Measurements from ENCODE around the gene MRPS23. TPM values are rescaled to one million over a fixed set of nuclear protein-coding genes. Genes with fewer than 3 reads are reported as not detected.

Gene MRPS23
- total and polyA plus RNA-seq, 2 of the 4 experiments (the other 2 are of a cell fraction): 23.5 to 37.3 TPM

GRCh38 chr17:57833179-57833939 lies 16.5 kb downstream of the MRPS23 start:
- Histone ChIP-seq H4K8ac (ENCODE audit: low read depth in 2 of 2, low read length in 2 of 2) (no peak overlapping the region), H3K4ac (ENCODE audit: low read depth, low read length) (no peak overlapping the region; the same call in 1 of the 2 replicates), H2AK5ac (ENCODE audit: low read depth, low read length) (no peak overlapping the region), H4K5ac (ENCODE audit: low read depth, low read length) (no peak overlapping the region), H4K20me1 (ENCODE audit: insufficient read depth, low read length) (no peaks in the 10 kb centered on the region; the same call in 1 of the 2 replicates), H3K18ac (ENCODE audit: low read depth, low read length) (no peak overlapping the region), H3K4me1 (ENCODE audit: control insufficient read depth, insufficient read depth, low read length) (0 out of 2 replicates have a peak, but pooled peaks cover 2% of the 10 kb centered on the region), H2AFZ (replicated peaks; ENCODE audit: low read length, poor library complexity) (peak overlapping the region; percentile 92), H3K9me1 (ENCODE audit: insufficient read depth, low read length) (no peaks in the 10 kb centered on the region), H3K23ac (ENCODE audit: low read depth, low read length) (no peak overlapping the region; the same call in 1 of the 2 replicates), H3K4me3 (ENCODE audit: insufficient read depth, low read depth, low read length) (peak overlapping the region; percentile 58), H3K14ac (replicated peaks; ENCODE audit: low read depth, low read length) (no peak overlapping the region), H2AK9ac (replicated peaks; ENCODE audit: low read depth, low read length, poor library complexity) (peak overlapping the region; percentile 31), H2BK5ac (ENCODE audit: low read depth, low read length, poor library complexity, severe bottlenecking) (no peak overlapping the region), H4K91ac (ENCODE audit: insufficient read depth, low read depth, low read length) (no peak overlapping the region), H3K79me1 (ENCODE audit: low read depth in 1 of 2, low read length in 2 of 2) (no peaks in the 10 kb centered on the region), H3K56ac (ENCODE audit: extremely low read depth, insufficient read depth, low read length) (no peak overlapping the region), H3K4me2 (ENCODE audit: low read depth, low read length) (peak overlapping the region; percentile 96), H3K9ac (ENCODE audit: low read depth, low read length) (peak overlapping the region; percentile 59), H3K36me3 (ENCODE audit: control insufficient read depth, insufficient read depth, low read length) (no peaks in the 10 kb centered on the region), H3K9me3 (ENCODE audit: control insufficient read depth, insufficient read depth, low read length) (no peaks in the 10 kb centered on the region), H2BK15ac (ENCODE audit: low read depth, low read length) (no peak overlapping the region), H3K27ac (ENCODE audit: insufficient read depth, low read length) (no peak overlapping the region; the same call in 1 of the 2 replicates), H2BK120ac (ENCODE audit: low read depth, low read length) (no peak overlapping the region), H2BK20ac (ENCODE audit: low read depth, low read length) (no peak overlapping the region), H3K27me3 (ENCODE audit: control insufficient read depth, insufficient read depth, low read length) (no peaks in the 10 kb centered on the region)
- in situ Hi-C loops (cut with MboI; ENCODE audit: low sequenced_read_pairs): loop anchor here (5.0 kb wide), 1 partner anchor 706 kb away; no protein-coding TSS in a partner anchor
- CTCF ChIA-PET: interaction anchor here (0.5 to 1.6 kb wide), 20 partner anchors 12 to 710 kb away, joined by 3 to 6 read pairs (median 3); no protein-coding TSS in a partner anchor
- 0% methylated on average over 2 of the region's 13 CpGs; no CpG with 5 or more reads in 1 of the 2 experiments for WGBS, 2 experiments (ENCODE audit: extremely low coverage in 2 of 2, insufficient read length in 1 of 2)
- BruUV-seq (replicated peaks): no TSS peak
- peak; percentile 79 for TF ChIP-seq RAD21 (IDR thresholded peaks at IDR 0.05; ENCODE audit: low read length)
- no peak for TF ChIP-seq MXI1 (IDR thresholded peaks at IDR 0.05; ENCODE audit: borderline replicate concordance, low read depth, low read length)
- TF ChIP-seq NFE2L2 (IDR thresholded peaks at IDR 0.05; ENCODE audit: low read depth, low read length): no peak
- TF ChIP-seq RFX5 (IDR thresholded peaks at IDR 0.05; ENCODE audit: low read depth, low read length): no peak
- no peak for TF ChIP-seq MAFK (IDR thresholded peaks at IDR 0.05; ENCODE audit: low read depth, low read length)
- peak; percentile 67 for TF ChIP-seq SMC3 (IDR thresholded peaks at IDR 0.05; ENCODE audit: low read depth, low read length)
- no peak for TF ChIP-seq MAZ (IDR thresholded peaks at IDR 0.05; ENCODE audit: borderline replicate concordance, low read depth, low read length)
- peak; percentile 50; the same call in 1 of the 2 replicates for TF ChIP-seq CEBPB (IDR thresholded peaks at IDR 0.05; ENCODE audit: low read depth, low read length)
- TF ChIP-seq RCOR1 (IDR thresholded peaks at IDR 0.05; ENCODE audit: insufficient replicate concordance, low read length): no peak
- TF ChIP-seq CTCF (conservative IDR thresholded peaks at IDR 0.05; ENCODE audit: low read depth, low read length): peak; percentile 86
- TF ChIP-seq CHD1 (IDR thresholded peaks at IDR 0.05; ENCODE audit: low read depth, low read length): no peak
- intact Hi-C loops (cut with micrococcal nuclease): loop anchor here (1.0 to 2.0 kb wide), 5 partner anchors 86 to 702 kb away; no protein-coding TSS in a partner anchor
- dilution Hi-C loops (cut with HindIII; ENCODE audit: low sequenced_read_pairs, unreplicated experiment): no loop called here
- peak; percentile 76 for DNase-seq
- ATAC-seq (ENCODE audit: low read depth): peak; percentile 93
- POLR2A ChIA-PET (ENCODE audit: unreplicated experiment): no interaction called here

Measured in IMR-90 (cell line).